Measurements from ENCODE around the gene ADH7.

The ADH7 gene

GRCh38 chr4:99413140-99413539 lies 22.0 kb downstream of the ADH7 start:
- H3K27ac ChIP-seq (ENCODE audit: low read depth, low read length, poor library complexity, severe bottlenecking), result no peak overlapping the region
- no peaks in the 10 kb centered on the region for H3K79me2 ChIP-seq (ENCODE audit: insufficient read depth, low read length)
- no peak overlapping the region for H3K4me2 ChIP-seq (ENCODE audit: low read length)
- no peaks in the 10 kb centered on the region for H3K4me1 ChIP-seq (ENCODE audit: insufficient read depth, low read length, severe bottlenecking)
- no peaks in the 10 kb centered on the region for H3K9me2 ChIP-seq (ENCODE audit: low read depth, low read length)
- H3K9me3 ChIP-seq (ENCODE audit: low read length), result no peaks in the 10 kb centered on the region
- no peaks in the 10 kb centered on the region for H4K20me1 ChIP-seq (ENCODE audit: insufficient read depth, low read length)
- H3K4me3 ChIP-seq (ENCODE audit: low read depth, low read length, poor library complexity, severe bottlenecking), result no peak overlapping the region
- no peaks in the 10 kb centered on the region for H3K36me3 ChIP-seq (ENCODE audit: insufficient read depth, low read length)
- no peak for TF ChIP-seq CTCF (IDR thresholded peaks at IDR 0.05; ENCODE audit: low read length)
- TF ChIP-seq EZH2 (IDR thresholded peaks at IDR 0.05; ENCODE audit: borderline replicate concordance, low read length), result no peak
- no peaks in the 10 kb centered on the region for H3F3A ChIP-seq (ENCODE audit: insufficient read depth, low read length)
- H2AFZ ChIP-seq (ENCODE audit: low read length), result no peak overlapping the region
- no peaks in the 10 kb centered on the region for H3K27me3 ChIP-seq (ENCODE audit: insufficient read depth, low read length)
- no peak overlapping the region for H3K9ac ChIP-seq (ENCODE audit: low read length)

GRCh38 chr4:99411041-99411440 lies 24.1 kb downstream of the ADH7 start:
- H4K20me1 ChIP-seq (ENCODE audit: insufficient read depth, low read length), result no peaks in the 10 kb centered on the region
- no peak overlapping the region for H3K4me3 ChIP-seq (ENCODE audit: low read depth, low read length, poor library complexity, severe bottlenecking)
- no peak overlapping the region for H3K9ac ChIP-seq (ENCODE audit: low read length)
- H2AFZ ChIP-seq (ENCODE audit: low read length), result no peak overlapping the region
- no peak for TF ChIP-seq EZH2 (IDR thresholded peaks at IDR 0.05; ENCODE audit: borderline replicate concordance, low read length)
- TF ChIP-seq CTCF (IDR thresholded peaks at IDR 0.05; ENCODE audit: low read length), result no peak
- H3K27me3 ChIP-seq (ENCODE audit: insufficient read depth, low read length), result no peaks in the 10 kb centered on the region
- no peak overlapping the region for H3K4me2 ChIP-seq (ENCODE audit: low read length)
- H3K9me2 ChIP-seq (ENCODE audit: low read depth, low read length), result no peaks in the 10 kb centered on the region
- no peaks in the 10 kb centered on the region for H3F3A ChIP-seq (ENCODE audit: insufficient read depth, low read length)
- no peaks in the 10 kb centered on the region for H3K4me1 ChIP-seq (ENCODE audit: insufficient read depth, low read length, severe bottlenecking)
- no peaks in the 10 kb centered on the region for H3K36me3 ChIP-seq (ENCODE audit: insufficient read depth, low read length)
- no peaks in the 10 kb centered on the region for H3K9me3 ChIP-seq (ENCODE audit: low read length)
- H3K27ac ChIP-seq (ENCODE audit: low read depth, low read length, poor library complexity, severe bottlenecking), result no peak overlapping the region
- no peaks in the 10 kb centered on the region for H3K79me2 ChIP-seq (ENCODE audit: insufficient read depth, low read length)

- Histone ChIP-seq H3K79me2 (ENCODE audit: insufficient read depth, low read length) (no peaks in the 10 kb centered on the region), H3K36me3 (ENCODE audit: insufficient read depth, low read length) (no peaks in the 10 kb centered on the region), H3K9me3 (ENCODE audit: low read length) (no peaks in the 10 kb centered on the region), H3K27ac (ENCODE audit: low read depth, low read length, poor library complexity, severe bottlenecking) (no peak overlapping the region), H3K9ac (ENCODE audit: low read length) (no peak overlapping the region), H3K4me1 (ENCODE audit: insufficient read depth, low read length, severe bottlenecking) (no peaks in the 10 kb centered on the region), H3K9me2 (ENCODE audit: low read depth, low read length) (no peaks in the 10 kb centered on the region), H3K4me3 (ENCODE audit: low read depth, low read length, poor library complexity, severe bottlenecking) (no peak overlapping the region), H2AFZ (ENCODE audit: low read length) (no peak overlapping the region), H3K4me2 (ENCODE audit: low read length) (no peak overlapping the region), H3K27me3 (ENCODE audit: insufficient read depth, low read length) (no peaks in the 10 kb centered on the region), H3F3A (ENCODE audit: insufficient read depth, low read length) (no peaks in the 10 kb centered on the region), H4K20me1 (ENCODE audit: insufficient read depth, low read length) (no peaks in the 10 kb centered on the region)
- TF ChIP-seq EZH2 (IDR thresholded peaks at IDR 0.05; ENCODE audit: borderline replicate concordance, low read length) (no peak), CTCF (IDR thresholded peaks at IDR 0.05; ENCODE audit: low read length) (no peak)
Measured at GRCh38 chr4:99410075-99410474, 25.1 kb downstream of the ADH7 start.
